Ureter (tissue), 1 donor: ENCODE data around the gene GRAMD1A. TPM values are rescaled to one million over a fixed set of nuclear protein-coding genes. Genes with fewer than 3 reads are reported as not detected.
"Not testable (repeated sequence)": the region's sequence is repeated elsewhere in the genome, so short reads cannot be mapped to it uniquely, and the experiment has no call there.

Experiments
- DNase-seq: peaks from one replicate; pipeline ENCODE4 v3.0.0-alpha.2; 2020; ENCODE audit warnings: low spot score
- total RNA-seq: library from RNA; stranded (reverse); gene quantifications from one replicate; pipeline ENCODE4 v1.2.4, GENCODE V29; 2023
- donor health status: DM: yes; HTN: yes; CAD: no.

The GRAMD1A gene
- total RNA-seq, 1 donor from 2014 or later: 71.3 TPM

- DNase-seq: no peak
Observed at GRCh38 chr19:35037716-35038622, 37.8 kb downstream of the GRAMD1A start.

GRCh38 chr19:35038623-35039512 lies 38.7 kb downstream of the GRAMD1A start:
- no peak for DNase-seq

- no peak for DNase-seq
Observed at GRCh38 chr19:35039881-35040825, 40.0 kb downstream of the GRAMD1A start.

GRCh38 chr19:35040826-35041547 lies 40.9 kb downstream of the GRAMD1A start:
- DNase-seq: peak; percentile 86

GRCh38 chr19:35041548-35042055 lies 41.5 kb downstream of the GRAMD1A start, which contains the start of gene HPN:
Gene HPN (plus strand): TSS chr19:35041721. CDS start chr19:35042507, 786 bp downstream.
- DNase-seq: no peak

- DNase-seq: no peak
Observed at GRCh38 chr19:35042056-35042730, 42.1 kb downstream of the GRAMD1A start.

- DNase-seq: no peak
Observed at GRCh38 chr19:35042954-35043604, 43.0 kb downstream of the GRAMD1A start.

- DNase-seq: no peak
Observed at GRCh38 chr19:35043906-35044305, 43.8 kb downstream of the GRAMD1A start.

GRCh38 chr19:35044317-35045117 lies 44.4 kb downstream of the GRAMD1A start:
- DNase-seq: no peak

- no peak for DNase-seq
Observed at GRCh38 chr19:35045667-35046300, 45.7 kb downstream of the GRAMD1A start.

- DNase-seq: no peak
Observed at GRCh38 chr19:35046461-35046860, 46.3 kb downstream of the GRAMD1A start.

- no peak for DNase-seq
Observed at GRCh38 chr19:35048911-35049411, 48.8 kb downstream of the GRAMD1A start.

- no peak for DNase-seq
Observed at GRCh38 chr19:35049456-35049855, 49.3 kb downstream of the GRAMD1A start.

- not testable (repeated sequence) for DNase-seq
Observed at GRCh38 chr19:35050662-35051061, 50.5 kb downstream of the GRAMD1A start.

GRCh38 chr19:35051268-35051667 lies 51.1 kb downstream of the GRAMD1A start:
- not testable (repeated sequence) for DNase-seq

- DNase-seq: no peak
Observed at GRCh38 chr19:35051796-35052195, 51.7 kb downstream of the GRAMD1A start.

- no peak for DNase-seq
Observed at GRCh38 chr19:35052599-35053190, 52.6 kb downstream of the GRAMD1A start.
